Measurements from ENCODE around the gene GNG7. TPM values are rescaled to one million over a fixed set of nuclear protein-coding genes. Genes with fewer than 3 reads are reported as not detected.
A peak's percentile ranks its signal among the peaks of the same experiment; 100 is the strongest.

GNG7 gene
- total and polyA plus RNA-seq, 8 donors, result 4.0 to 8.8 (median 6.0) TPM

- Histone ChIP-seq H3K9me3 (no peaks in the 10 kb centered on the region), H3K27ac (no peak overlapping the region), H3K27me3 (no peaks in the 10 kb centered on the region), H3K36me3 (no peaks in the 10 kb centered on the region), H3K4me3 (no peak overlapping the region), H3K4me1 (peaks cover 8 to 25% (median 14%) of the 10 kb centered on the region in 3 donors)
- 78 to 82% methylated on average over 4 of the region's 4 CpGs for WGBS, 2 donors
- intact Hi-C loops (cut with DNase I), result no loop called here
- TF ChIP-seq CTCF (IDR thresholded peaks at IDR 0.05), result no peak
- DNase-seq, result no peak
- FAIRE-seq, result no peak
- no peak for ATAC-seq
These were observed 109.7 kb downstream of the GNG7 start for GRCh38 chr19:2592824-2593223.

DNA sequence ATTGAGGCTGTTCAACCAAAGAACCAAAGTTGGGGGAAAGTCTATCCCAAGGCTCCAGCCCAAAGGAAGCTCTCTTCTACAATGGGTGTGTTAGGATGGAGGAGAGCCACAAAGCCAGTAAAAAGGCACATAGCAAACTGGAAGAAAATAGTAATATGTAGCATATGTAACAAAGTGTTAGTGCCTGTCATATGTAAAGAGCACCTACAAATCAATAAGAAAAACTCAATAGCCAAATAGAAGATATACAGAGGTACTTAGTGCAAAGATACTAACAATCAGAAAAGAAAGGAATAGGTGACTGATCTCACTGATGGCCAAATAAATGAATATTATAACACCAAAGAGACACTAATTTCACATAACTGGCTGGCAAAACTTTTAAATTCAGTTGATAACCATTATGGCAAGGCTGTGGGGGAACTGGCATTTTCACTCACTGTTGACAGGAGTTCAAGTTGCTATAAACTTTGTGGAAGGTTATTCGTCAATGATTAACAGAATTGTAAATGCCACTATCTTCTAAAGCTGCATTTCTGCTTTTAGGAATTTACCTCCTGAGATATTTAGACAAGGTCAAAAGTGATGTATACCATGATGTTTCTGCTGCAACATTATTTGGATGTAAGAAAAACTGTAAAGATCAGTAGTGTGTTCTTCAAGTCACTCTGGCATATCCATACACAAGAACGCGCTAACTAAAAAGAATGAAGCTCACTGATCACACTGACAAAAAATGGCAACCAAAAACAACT, 110.8 kb downstream of the GNG7 start:
- ATAC-seq, result peak in 3 of 4 donors; percentile 8 to 51 (median 39)

GRCh38 chr19:2590630-2591399, 111.7 kb downstream of the GNG7 start:
- no peak for TF ChIP-seq CTCF (IDR thresholded peaks at IDR 0.05)
- H3K27ac ChIP-seq, result peak overlapping the region in 1 of 4 donors; percentile 55
- no peaks in the 10 kb centered on the region for H3K36me3 ChIP-seq
- intact Hi-C loops (cut with DNase I), result no loop called here
- 82 to 92% methylated on average over 9 of the region's 9 CpGs for WGBS, 2 donors
- no peaks in the 10 kb centered on the region for H3K9me3 ChIP-seq
- no peak overlapping the region for H3K4me3 ChIP-seq
- no peak for FAIRE-seq
- H3K27me3 ChIP-seq, result no peaks in the 10 kb centered on the region
- ATAC-seq, result no peak
- H3K4me1 ChIP-seq, result peaks cover 12 to 35% (median 21%) of the 10 kb centered on the region in 3 donors
- DNase-seq, result peak in 2 of 6 donors; percentile 8 to 14

More for the DNA sequence above, 110.8 kb downstream of the GNG7 start:
- H3K4me3 ChIP-seq, result no peak overlapping the region
- H3K36me3 ChIP-seq, result no peaks in the 10 kb centered on the region
- H3K4me1 ChIP-seq, result peaks cover 12 to 35% (median 21%) of the 10 kb centered on the region in 3 donors
- WGBS, 2 donors, result 31 to 40% methylated on average over 3 of the region's 3 CpGs
- peak in 1 of 6 donors; percentile 8 for DNase-seq
- no peaks in the 10 kb centered on the region for H3K27me3 ChIP-seq
- H3K9me3 ChIP-seq, result no peaks in the 10 kb centered on the region
- no peak for TF ChIP-seq CTCF (IDR thresholded peaks at IDR 0.05)
- H3K27ac ChIP-seq, result peak overlapping the region in 2 of 4 donors; percentile 28 to 55
- FAIRE-seq, result no peak
- intact Hi-C loops (cut with DNase I), result no loop called here

GRCh38 chr19:2589441-2589840, 113.1 kb downstream of the GNG7 start:
- intact Hi-C loops (cut with DNase I), result loop anchor here in 1 of 3 donors (10.0 kb wide), 1 partner anchor 115 kb away; the partner anchor contains the start of gene GADD45B
- Histone ChIP-seq H3K27ac (peak overlapping the region in 2 of 4 donors; percentile 82 to 86), H3K9me3 (no peaks in the 10 kb centered on the region), H3K36me3 (no peaks in the 10 kb centered on the region), H3K4me3 (no peak overlapping the region), H3K27me3 (no peaks in the 10 kb centered on the region), H3K4me1 (peaks cover 12 to 35% (median 21%) of the 10 kb centered on the region in 3 donors)
- no peak for TF ChIP-seq CTCF (IDR thresholded peaks at IDR 0.05)
- FAIRE-seq, result no peak
- ATAC-seq, result no peak
- WGBS, 2 donors, result 88 to 93% methylated on average over 10 of the region's 10 CpGs
- peak in 2 of 6 donors; percentile 18 to 19 for DNase-seq

Data from pancreas (tissue), 10 donors.